HG03108 (cell line): Measurements from ENCODE around the gene CLTCL1.
"Not testable (repeated sequence)": the region's sequence is repeated elsewhere in the genome, so short reads cannot be mapped to it uniquely, and the experiment has no call there.

ENCODE experiments used
- ATAC-seq: cut with Tn5 transposase; IDR thresholded peaks from one replicate; pipeline ENCODE4 v1.9.1; 2021; ENCODE audit warnings: moderate library complexity; ENCODE audit not compliant: unreplicated experiment

The CLTCL1 gene

GRCh38 chr22:19222242-19223005 lies 69.1 kb downstream of the CLTCL1 start:
- no peak for ATAC-seq

GRCh38 chr22:19220867-19221266 lies 70.7 kb downstream of the CLTCL1 start:
- no peak for ATAC-seq

- ATAC-seq = no peak
Observed at GRCh38 chr22:19218541-19219233, 72.8 kb downstream of the CLTCL1 start.

GRCh38 chr22:19216579-19216978 lies 74.9 kb downstream of the CLTCL1 start:
- ATAC-seq = no peak

GRCh38 chr22:19215360-19215759 lies 76.2 kb downstream of the CLTCL1 start:
- ATAC-seq = no peak

GRCh38 chr22:19214078-19214473 lies 77.4 kb downstream of the CLTCL1 start:
- ATAC-seq = no peak

GRCh38 chr22:19213442-19214077 lies 78.0 kb downstream of the CLTCL1 start:
- no peak for ATAC-seq

- no peak for ATAC-seq
Observed at GRCh38 chr22:19213001-19213400, 78.5 kb downstream of the CLTCL1 start.

GRCh38 chr22:19212302-19212870 lies 79.1 kb downstream of the CLTCL1 start:
- no peak for ATAC-seq

GRCh38 chr22:19210188-19210587 lies 81.3 kb downstream of the CLTCL1 start:
- ATAC-seq = no peak

- ATAC-seq = no peak
Observed at GRCh38 chr22:19208287-19208847, 83.2 kb downstream of the CLTCL1 start.

- ATAC-seq = no peak
Observed at GRCh38 chr22:19207884-19208283, 83.6 kb downstream of the CLTCL1 start.

GRCh38 chr22:19207401-19207808 lies 84.1 kb downstream of the CLTCL1 start:
- no peak for ATAC-seq

GRCh38 chr22:19206287-19206686 lies 85.2 kb downstream of the CLTCL1 start:
- ATAC-seq = no peak

- ATAC-seq = no peak
Observed at GRCh38 chr22:19204640-19205039, 86.9 kb downstream of the CLTCL1 start.

- no peak for ATAC-seq
Observed at GRCh38 chr22:19203834-19204233, 87.7 kb downstream of the CLTCL1 start.

GRCh38 chr22:19202799-19203186 lies 88.7 kb downstream of the CLTCL1 start:
- ATAC-seq = not testable (repeated sequence)

GRCh38 chr22:19201869-19202798 lies 89.4 kb downstream of the CLTCL1 start:
- no peak for ATAC-seq

- ATAC-seq = no peak
Observed at GRCh38 chr22:19201130-19201868, 90.2 kb downstream of the CLTCL1 start.

- ATAC-seq = no peak
Observed at GRCh38 chr22:19199479-19199878, 92.0 kb downstream of the CLTCL1 start.
